DMS114 treated with DMSO at 0.1 percent for 48 hours (cell line): ENCODE results near the gene STARD10.

Experiments
- DNase-seq: peaks from one replicate; lab custom pipeline; 2025; ENCODE audit not compliant: unreplicated experiment; lab: John Stamatoyannopoulos, UW

The STARD10 gene

GRCh38 chr11:72781313-72782080 lies 12.3 kb downstream of the STARD10 start:
- no peak for DNase-seq

GRCh38 chr11:72781063-72781312 lies 12.9 kb downstream of the STARD10 start:
- DNase-seq: no peak

- DNase-seq: no peak
These were observed 13.4 kb downstream of the STARD10 start for GRCh38 chr11:72780296-72781062.

DNA sequence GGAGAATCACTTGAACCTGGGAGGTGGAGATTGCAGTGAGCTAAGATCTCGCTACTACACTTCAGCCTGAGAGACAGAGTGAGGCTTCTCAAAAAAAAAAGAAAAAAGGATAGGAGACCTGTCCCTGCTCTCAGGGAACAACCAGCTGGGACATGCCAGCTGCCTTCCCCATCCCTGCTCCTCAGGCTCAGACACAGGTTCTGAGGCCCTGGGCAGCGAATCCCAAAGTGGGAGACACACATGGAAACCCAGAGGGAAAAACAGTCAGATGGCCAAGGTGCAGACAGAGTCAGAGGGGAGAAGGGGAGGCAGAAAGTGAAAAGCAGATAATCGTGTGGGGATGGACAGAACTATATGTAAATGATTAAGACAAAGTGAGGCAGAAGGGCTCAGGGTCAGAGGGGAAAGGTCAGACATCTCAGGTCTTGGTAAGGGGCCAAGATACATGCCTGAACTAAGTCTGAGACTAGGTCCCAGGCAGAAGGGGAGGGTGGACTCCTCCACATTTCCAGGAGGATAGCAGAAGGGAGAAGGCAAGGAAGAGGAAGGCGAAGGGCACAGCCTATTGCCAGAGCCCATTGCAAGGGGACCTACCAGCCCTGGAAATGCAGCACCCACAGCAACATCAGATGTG lies 14.2 kb downstream of the STARD10 start:
- no peak for DNase-seq

GRCh38 chr11:72778535-72779494 lies 15.0 kb downstream of the STARD10 start:
- no peak for DNase-seq

DNA sequence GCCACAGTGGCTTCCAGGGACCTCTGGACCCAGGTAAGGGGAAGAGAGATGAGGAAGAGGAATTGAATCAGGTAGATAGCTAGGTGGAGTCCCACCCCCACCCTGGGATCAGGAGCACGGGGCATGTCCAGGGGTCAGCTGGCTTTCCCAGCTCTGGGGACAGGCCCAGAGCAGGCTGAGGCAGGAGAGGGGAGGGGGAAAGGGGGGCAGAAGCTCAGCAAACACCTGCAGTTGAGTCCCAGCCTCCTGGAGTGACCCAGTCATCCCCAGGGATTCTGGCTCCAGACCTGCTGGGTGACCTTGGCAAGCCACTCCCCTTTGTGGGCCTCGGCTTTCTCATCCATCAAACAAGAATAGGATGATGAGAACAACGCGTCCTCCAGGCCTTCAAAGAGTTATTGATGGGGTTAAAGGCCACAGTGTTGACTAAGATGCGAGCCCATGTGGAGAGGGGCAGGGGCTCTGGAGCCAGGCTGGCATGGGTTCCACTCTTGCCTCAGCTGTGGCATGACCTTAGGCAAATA lies 16.0 kb downstream of the STARD10 start:
- DNase-seq: no peak

DNA sequence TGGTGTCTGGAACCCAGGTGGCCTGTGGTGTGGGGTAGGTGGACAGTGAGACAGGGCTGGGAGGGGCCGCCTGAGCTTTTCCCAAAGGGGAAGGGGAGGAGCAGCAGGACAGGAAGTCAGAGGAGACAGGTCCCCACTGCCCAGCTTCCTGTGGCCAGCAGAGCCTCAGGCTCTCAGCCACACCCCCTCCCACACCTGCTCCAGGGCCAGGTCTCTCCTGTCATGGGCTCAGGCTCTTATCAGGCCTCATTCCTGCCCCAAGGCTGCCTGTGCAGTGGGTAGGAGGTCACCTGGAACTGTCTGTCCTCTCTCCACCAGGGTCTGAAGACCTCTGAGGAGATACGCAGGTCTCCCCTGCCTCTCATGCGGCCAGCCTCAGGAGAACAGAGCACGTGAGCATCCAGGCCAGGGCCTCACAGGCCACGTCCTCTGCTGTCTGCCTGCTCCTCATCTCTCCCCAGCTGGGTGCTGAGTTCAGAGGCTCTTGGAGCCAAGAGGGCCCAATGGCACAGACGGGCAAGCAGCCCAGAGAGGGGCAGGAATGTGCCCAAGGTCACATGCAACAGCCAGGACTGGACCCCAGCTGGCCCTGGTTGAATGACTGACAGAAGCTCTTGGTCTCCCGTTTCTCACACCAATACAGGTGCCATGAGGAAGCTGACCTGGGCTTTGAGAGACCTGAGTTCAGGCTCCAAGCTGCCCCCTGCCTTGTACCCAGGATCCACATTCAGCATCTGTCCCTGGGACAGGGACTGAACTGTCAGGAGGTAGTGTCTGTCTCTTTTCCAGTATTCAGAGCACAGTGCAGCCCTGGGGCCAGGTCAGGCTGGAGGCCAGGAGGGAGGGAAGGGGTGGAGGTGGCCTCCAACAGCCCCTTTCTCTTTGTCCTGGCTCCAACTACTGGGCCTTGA lies 16.7 kb downstream of the STARD10 start:
- no peak for DNase-seq

DNA sequence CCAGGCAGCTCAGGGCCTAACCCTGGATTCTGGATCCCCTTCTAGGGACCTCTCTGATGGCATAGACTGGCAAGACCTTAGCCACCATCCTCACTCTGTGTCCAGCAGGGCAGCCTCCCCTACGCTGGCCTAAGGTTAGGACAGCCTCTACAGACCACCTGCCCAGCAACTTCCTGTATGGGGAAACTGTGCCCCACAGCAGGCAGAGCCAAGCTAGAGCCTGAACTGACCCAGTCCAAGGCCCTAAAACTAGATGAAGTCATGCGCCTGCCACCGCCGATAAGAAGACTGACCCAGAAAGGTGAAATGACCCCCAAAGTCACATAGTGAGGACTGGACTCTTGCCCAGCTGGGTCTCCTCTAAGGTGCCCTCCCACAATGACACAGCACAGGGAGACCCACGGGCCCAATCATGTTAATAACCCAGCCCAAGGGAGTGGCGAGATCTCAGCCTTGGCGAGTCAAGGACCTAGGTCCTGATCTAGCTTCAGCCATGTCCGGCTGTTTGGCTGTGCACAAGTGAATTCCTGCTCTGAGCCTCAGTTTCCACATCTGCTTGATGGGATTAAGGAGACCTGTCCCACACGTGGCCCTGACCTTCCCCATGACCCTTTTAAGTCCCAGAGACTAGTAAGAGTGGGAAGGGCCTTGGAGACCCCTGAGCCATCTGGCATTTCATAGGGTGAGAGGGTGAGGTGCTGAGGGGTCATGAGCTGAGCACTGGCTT lies 17.6 kb downstream of the STARD10 start:
- DNase-seq: no peak

- no peak for DNase-seq
These were observed 18.3 kb downstream of the STARD10 start for GRCh38 chr11:72775288-72776110.

GRCh38 chr11:72774499-72774898 lies 19.3 kb downstream of the STARD10 start:
- DNase-seq: no peak

- DNase-seq: no peak
These were observed 20.2 kb downstream of the STARD10 start for GRCh38 chr11:72773696-72774095.

DNA sequence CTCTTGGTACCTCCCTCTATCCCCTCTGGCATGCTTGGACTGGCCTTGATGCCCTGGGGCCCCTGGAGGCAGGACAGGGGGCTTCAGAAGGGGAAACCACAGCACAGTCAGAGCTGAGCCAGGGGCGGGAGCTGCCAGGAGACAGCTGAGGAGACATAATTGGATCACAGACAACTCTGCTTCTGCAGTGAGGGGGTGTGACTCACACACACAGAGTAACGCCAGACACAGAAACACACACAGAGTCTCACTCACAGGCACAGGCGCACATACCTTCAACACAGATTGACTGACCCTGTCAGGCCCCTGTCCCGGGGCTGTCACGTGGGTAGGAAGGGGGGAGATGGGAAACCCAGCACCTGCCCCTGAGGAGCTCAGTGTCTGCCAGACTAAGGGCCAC lies 20.6 kb downstream of the STARD10 start:
- no peak for DNase-seq

GRCh38 chr11:72772059-72772458 lies 21.8 kb downstream of the STARD10 start:
- no peak for DNase-seq

DNA sequence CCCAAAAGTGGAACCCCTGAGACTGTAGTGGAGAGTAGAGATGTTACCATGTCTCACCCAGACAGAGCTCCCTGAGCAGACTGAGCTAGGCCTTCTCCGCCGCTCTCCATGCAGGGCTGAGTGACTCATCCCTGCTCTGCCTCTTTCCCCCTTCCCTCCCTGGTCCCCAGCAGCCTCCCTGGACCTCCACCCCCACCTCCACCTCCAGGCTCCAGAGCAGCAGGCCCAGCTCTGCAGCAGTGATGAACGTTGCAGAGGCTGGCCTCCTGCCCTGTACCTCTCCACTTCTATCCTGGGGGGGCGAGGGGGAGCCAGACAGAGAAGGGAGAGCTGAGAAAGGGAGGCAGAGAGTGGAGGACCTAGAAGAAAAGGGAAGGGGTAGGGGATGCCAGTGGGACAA lies 22.3 kb downstream of the STARD10 start:
- no peak for DNase-seq

GRCh38 chr11:72770799-72771198 lies 23.0 kb downstream of the STARD10 start:
- no peak for DNase-seq

GRCh38 chr11:72769680-72770079 lies 24.2 kb downstream of the STARD10 start:
- no peak for DNase-seq

DNA sequence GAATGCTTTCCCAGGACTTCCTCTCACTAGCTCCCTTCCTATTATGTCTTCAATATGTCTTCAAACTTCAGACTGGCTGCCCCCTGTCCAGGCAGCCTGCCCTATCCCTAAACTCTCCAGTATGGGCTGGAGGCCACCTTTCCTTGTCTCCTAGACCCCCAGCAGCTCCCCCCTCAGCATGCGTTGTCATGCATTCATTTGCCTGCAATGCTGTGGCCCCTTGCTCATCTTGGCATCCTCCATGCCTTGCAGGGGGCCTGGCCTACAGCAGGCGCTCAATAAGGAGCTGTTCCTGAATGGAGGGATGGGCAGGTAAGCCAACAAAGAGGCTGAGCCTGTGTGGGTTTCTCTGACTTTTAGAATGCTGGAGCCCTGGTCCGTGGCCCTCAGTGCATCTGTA lies 25.3 kb downstream of the STARD10 start:
- no peak for DNase-seq
